Measurements from ENCODE around the gene CTIF. TPM values are rescaled to one million over a fixed set of nuclear protein-coding genes. Genes with fewer than 3 reads are reported as not detected.

CTIF gene
- polyA plus RNA-seq, 1 donor from 2014 or later: 50.2 TPM

DNA sequence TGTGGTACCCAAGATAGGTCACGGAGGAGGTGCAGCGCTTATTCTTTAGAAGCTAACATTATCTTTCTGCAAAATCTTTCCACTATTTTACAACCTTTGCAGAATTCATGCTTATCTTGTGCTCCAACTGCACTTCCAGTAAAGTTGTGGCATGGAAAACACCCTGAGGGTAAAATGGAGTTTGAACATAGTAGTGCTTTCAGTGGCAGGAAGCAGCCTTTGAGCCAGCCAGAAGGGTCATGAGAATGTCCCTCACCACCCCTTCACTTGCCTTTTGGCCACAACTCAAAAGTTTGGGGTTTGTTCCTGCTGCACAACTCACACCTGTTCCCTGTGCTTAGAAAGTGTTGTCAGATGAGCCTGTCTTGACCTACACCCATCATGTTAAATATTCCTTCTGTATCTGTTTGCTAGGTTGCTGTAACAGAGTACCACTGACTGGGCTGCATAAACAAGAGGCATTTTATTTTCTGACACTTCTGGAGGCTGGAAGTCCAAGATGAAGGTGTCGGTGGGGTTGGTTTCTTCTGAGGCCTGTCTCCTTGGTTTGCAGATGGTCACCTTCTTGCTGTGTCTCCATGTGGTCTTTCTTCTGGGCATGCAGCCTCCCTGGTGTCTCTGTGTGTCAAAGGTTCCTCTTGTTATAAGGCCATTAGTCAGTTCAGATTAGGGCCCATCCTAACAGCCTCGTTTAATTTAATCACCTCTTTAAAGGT lies 217.8 kb downstream of the CTIF start:
- no peaks in the 10 kb centered on the region for H3F3A ChIP-seq (ENCODE audit: insufficient read depth, low read length, poor library complexity, severe bottlenecking)
- H3K9me3 ChIP-seq (ENCODE audit: low read length): no peaks in the 10 kb centered on the region
- no peak overlapping the region for H3K9ac ChIP-seq (ENCODE audit: low read length)
- H3K4me2 ChIP-seq (ENCODE audit: low read length): no peak overlapping the region
- H3K79me2 ChIP-seq (replicated peaks; ENCODE audit: insufficient read depth, low read length): no peaks in the 10 kb centered on the region
- no peaks in the 10 kb centered on the region for H3K36me3 ChIP-seq (ENCODE audit: insufficient read depth, low read length)
- no peak overlapping the region for H2AFZ ChIP-seq (ENCODE audit: low read depth, low read length)
- no peaks in the 10 kb centered on the region for H4K20me1 ChIP-seq (ENCODE audit: insufficient read depth)
- no peaks in the 10 kb centered on the region for H3K9me2 ChIP-seq (ENCODE audit: insufficient read depth, low read length)
- H3K27ac ChIP-seq (ENCODE audit: low read length): no peak overlapping the region
- H3K27me3 ChIP-seq (ENCODE audit: insufficient read depth, low read depth, low read length): no peaks in the 10 kb centered on the region
- TF ChIP-seq RAD21 (conservative IDR thresholded peaks at IDR 0.05): no peak
- TF ChIP-seq EP300 (conservative IDR thresholded peaks at IDR 0.05; ENCODE audit: poor library complexity, severe bottlenecking): no peak
- TF ChIP-seq TAF1 (IDR thresholded peaks at IDR 0.05; ENCODE audit: low read depth): no peak
- TF ChIP-seq, protein P1, sequence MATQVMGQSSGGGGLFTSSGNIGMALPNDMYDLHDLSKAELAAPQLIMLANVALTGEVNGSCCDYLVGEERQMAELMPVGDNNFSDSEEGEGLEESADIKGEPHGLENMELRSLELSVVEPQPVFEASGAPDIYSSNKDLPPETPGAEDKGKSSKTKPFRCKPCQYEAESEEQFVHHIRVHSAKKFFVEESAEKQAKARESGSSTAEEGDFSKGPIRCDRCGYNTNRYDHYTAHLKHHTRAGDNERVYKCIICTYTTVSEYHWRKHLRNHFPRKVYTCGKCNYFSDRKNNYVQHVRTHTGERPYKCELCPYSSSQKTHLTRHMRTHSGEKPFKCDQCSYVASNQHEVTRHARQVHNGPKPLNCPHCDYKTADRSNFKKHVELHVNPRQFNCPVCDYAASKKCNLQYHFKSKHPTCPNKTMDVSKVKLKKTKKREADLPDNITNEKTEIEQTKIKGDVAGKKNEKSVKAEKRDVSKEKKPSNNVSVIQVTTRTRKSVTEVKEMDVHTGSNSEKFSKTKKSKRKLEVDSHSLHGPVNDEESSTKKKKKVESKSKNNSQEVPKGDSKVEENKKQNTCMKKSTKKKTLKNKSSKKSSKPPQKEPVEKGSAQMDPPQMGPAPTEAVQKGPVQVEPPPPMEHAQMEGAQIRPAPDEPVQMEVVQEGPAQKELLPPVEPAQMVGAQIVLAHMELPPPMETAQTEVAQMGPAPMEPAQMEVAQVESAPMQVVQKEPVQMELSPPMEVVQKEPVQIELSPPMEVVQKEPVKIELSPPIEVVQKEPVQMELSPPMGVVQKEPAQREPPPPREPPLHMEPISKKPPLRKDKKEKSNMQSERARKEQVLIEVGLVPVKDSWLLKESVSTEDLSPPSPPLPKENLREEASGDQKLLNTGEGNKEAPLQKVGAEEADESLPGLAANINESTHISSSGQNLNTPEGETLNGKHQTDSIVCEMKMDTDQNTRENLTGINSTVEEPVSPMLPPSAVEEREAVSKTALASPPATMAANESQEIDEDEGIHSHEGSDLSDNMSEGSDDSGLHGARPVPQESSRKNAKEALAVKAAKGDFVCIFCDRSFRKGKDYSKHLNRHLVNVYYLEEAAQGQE (IDR thresholded peaks at IDR 0.05; ENCODE audit: borderline replicate concordance): no peak
- TF ChIP-seq SMC3 (conservative IDR thresholded peaks at IDR 0.05; ENCODE audit: poor library complexity): no peak
- no peak for TF ChIP-seq POLR2AphosphoS5 (IDR thresholded peaks at IDR 0.05)
- no peak for TF ChIP-seq EZH2 (IDR thresholded peaks at IDR 0.05; ENCODE audit: borderline replicate concordance, insufficient read depth, low read length, poor library complexity, severe bottlenecking)
- no peak for TF ChIP-seq MXI1 (conservative IDR thresholded peaks at IDR 0.05; ENCODE audit: poor library complexity, severe bottlenecking)
- TF ChIP-seq CTCF (IDR thresholded peaks at IDR 0.05; ENCODE audit: poor library complexity, severe bottlenecking): no peak
- H3K4me3 ChIP-seq (ENCODE audit: low read length): no peak overlapping the region

DNA sequence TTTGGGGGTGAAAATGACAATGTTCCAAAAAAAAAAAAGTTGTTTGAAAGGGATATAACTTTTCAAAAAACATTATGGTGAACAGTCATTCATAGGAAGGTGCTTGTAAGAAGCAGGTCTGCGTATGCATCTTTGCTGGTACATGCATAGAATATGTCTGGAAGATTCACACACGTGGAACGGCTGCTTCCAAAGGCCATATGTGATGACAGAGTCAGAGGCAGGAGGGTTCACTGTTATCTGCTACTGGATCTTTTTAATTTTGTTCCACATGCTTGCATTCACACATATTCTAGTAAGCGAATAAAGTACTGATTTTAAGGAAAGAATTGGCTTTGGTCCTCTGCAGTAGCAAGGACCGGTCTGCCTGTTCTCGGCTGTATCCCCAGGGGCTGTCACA lies 218.5 kb downstream of the CTIF start:
- no peak overlapping the region for H3K27ac ChIP-seq (ENCODE audit: low read length)
- TF ChIP-seq POLR2AphosphoS5 (IDR thresholded peaks at IDR 0.05) (no peak), SMC3 (conservative IDR thresholded peaks at IDR 0.05; ENCODE audit: poor library complexity) (no peak), TAF1 (IDR thresholded peaks at IDR 0.05; ENCODE audit: low read depth) (no peak), CTCF (IDR thresholded peaks at IDR 0.05; ENCODE audit: poor library complexity, severe bottlenecking) (no peak), EP300 (conservative IDR thresholded peaks at IDR 0.05; ENCODE audit: poor library complexity, severe bottlenecking) (no peak), MXI1 (conservative IDR thresholded peaks at IDR 0.05; ENCODE audit: poor library complexity, severe bottlenecking) (no peak), RAD21 (conservative IDR thresholded peaks at IDR 0.05) (no peak), EZH2 (IDR thresholded peaks at IDR 0.05; ENCODE audit: borderline replicate concordance, insufficient read depth, low read length, poor library complexity, severe bottlenecking) (no peak)
- TF ChIP-seq, protein P1 (IDR thresholded peaks at IDR 0.05; ENCODE audit: borderline replicate concordance): no peak
- H3K4me2 ChIP-seq (ENCODE audit: low read length): no peak overlapping the region
- H3F3A ChIP-seq (ENCODE audit: insufficient read depth, low read length, poor library complexity, severe bottlenecking): no peaks in the 10 kb centered on the region
- H3K36me3 ChIP-seq (ENCODE audit: insufficient read depth, low read length): no peaks in the 10 kb centered on the region
- H3K9ac ChIP-seq (ENCODE audit: low read length): no peak overlapping the region
- no peak overlapping the region for H2AFZ ChIP-seq (ENCODE audit: low read depth, low read length)
- H3K9me3 ChIP-seq (ENCODE audit: low read length): no peaks in the 10 kb centered on the region
- no peaks in the 10 kb centered on the region for H3K27me3 ChIP-seq (ENCODE audit: insufficient read depth, low read depth, low read length)
- H3K4me3 ChIP-seq (ENCODE audit: low read length): no peak overlapping the region
- no peaks in the 10 kb centered on the region for H3K9me2 ChIP-seq (ENCODE audit: insufficient read depth, low read length)
- no peaks in the 10 kb centered on the region for H4K20me1 ChIP-seq (ENCODE audit: insufficient read depth)
- no peaks in the 10 kb centered on the region for H3K79me2 ChIP-seq (replicated peaks; ENCODE audit: insufficient read depth, low read length)

Measured in neural cell (in vitro differentiated cells).